NT2/D1 (cell line): ENCODE data around the gene SCN4B.

Experiments
- DNase-seq: peaks from one replicate; pipeline ENCODE4 v3.0.0-alpha.2; 2011; ENCODE audit warnings: low read depth, low spot score
- H3K27me3 ChIP-seq: 2 replicates; pipeline ENCODE4 v1.6.0; 2011; ENCODE audit warnings: mild to moderate bottlenecking; ENCODE audit not compliant: insufficient read length, insufficient read depth
- H3K36me3 ChIP-seq: 2 replicates; pipeline ENCODE4 v1.6.1; 2011; ENCODE audit warnings: mild to moderate bottlenecking, low read length, mixed read lengths; ENCODE audit not compliant: insufficient read depth, insufficient read length
- H3K4me1 ChIP-seq: 2 replicates; pipeline ENCODE4 v1.5.1; 2011; ENCODE audit not compliant: insufficient read depth, insufficient read length
- H3K4me3 ChIP-seq: 2 replicates; pipeline ENCODE4 v1.5.1; 2011; ENCODE audit warnings: low read depth; ENCODE audit not compliant: insufficient read length
- H3K9ac ChIP-seq: 2 replicates; pipeline ENCODE4 v1.6.0; 2011; ENCODE audit warnings: low read depth; ENCODE audit not compliant: insufficient read length
- H3K9me3 ChIP-seq: 2 replicates; pipeline ENCODE4 v1.5.1; 2011; ENCODE audit warnings: mild to moderate bottlenecking, low read length; ENCODE audit not compliant: insufficient read depth
- SUZ12 ChIP-seq: IDR thresholded peaks from 2 replicates; pipeline ENCODE4 v1.6.1; 2011; ENCODE audit not compliant: insufficient read length, insufficient read depth; ENCODE audit errors: extremely low read depth
- YY1 ChIP-seq: IDR thresholded peaks from 2 replicates; pipeline ENCODE4 v1.6.1; 2011; ENCODE audit not compliant: insufficient read length, insufficient read depth
- ZNF274 ChIP-seq: IDR thresholded peaks from 2 replicates; pipeline ENCODE4 v1.6.1; 2011; ENCODE audit warnings: mild to moderate bottlenecking, low read depth, low read length

Gene SCN4B

GRCh38 chr11:118095493-118095892 is 57.1 kb downstream of the SCN4B start:
- Histone ChIP-seq H3K9me3 (no peaks in the 10 kb centered on the region), H3K36me3 (no peaks in the 10 kb centered on the region), H3K4me1 (peaks cover 11% of the 10 kb centered on the region), H3K4me3 (no peak overlapping the region), H3K9ac (no peak overlapping the region), H3K27me3 (no peaks in the 10 kb centered on the region)
- DNase-seq, result no peak
- TF ChIP-seq SUZ12 (no peak), ZNF274 (no peak), YY1 (no peak)

GRCh38 chr11:118092907-118093571 is 59.6 kb downstream of the SCN4B start:
- Histone ChIP-seq H3K4me3 (no peak overlapping the region), H3K9ac (no peak overlapping the region), H3K4me1 (peaks cover 2% of the 10 kb centered on the region), H3K9me3 (peaks cover 5% of the 10 kb centered on the region; the same call in 1 of the 2 replicates), H3K36me3 (no peaks in the 10 kb centered on the region), H3K27me3 (no peaks in the 10 kb centered on the region)
- DNase-seq, result no peak
- TF ChIP-seq SUZ12, result no peak
- no peak for TF ChIP-seq YY1
- TF ChIP-seq ZNF274, result no peak

DNA sequence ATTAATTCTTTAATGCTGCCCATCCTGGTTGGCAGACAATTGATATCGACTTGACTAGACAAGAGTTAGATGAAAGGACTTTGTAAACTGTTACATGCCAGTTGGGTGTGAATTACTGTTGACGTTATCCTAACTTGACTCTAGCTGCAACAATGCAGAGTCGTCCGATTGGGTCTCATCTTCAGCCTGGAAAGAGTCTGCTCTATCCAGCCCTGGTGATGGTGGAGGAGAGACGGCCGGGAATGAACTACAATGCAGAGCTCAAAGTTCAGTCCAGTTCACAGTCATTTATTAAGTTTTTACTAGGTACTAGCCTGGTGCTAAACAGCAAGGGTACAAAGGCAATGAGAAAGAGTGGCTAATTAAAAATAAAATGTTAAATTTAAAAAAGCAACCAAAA is 60.9 kb downstream of the SCN4B start:
- H3K9ac ChIP-seq, result no peak overlapping the region
- no peaks in the 10 kb centered on the region for H3K27me3 ChIP-seq
- H3K36me3 ChIP-seq, result no peaks in the 10 kb centered on the region
- TF ChIP-seq SUZ12 (no peak), YY1 (no peak), ZNF274 (no peak)
- DNase-seq, result no peak
- H3K4me1 ChIP-seq, result peaks cover 2% of the 10 kb centered on the region
- H3K9me3 ChIP-seq, result peaks cover 18% of the 10 kb centered on the region; the same call in 1 of the 2 replicates
- no peak overlapping the region for H3K4me3 ChIP-seq

DNA sequence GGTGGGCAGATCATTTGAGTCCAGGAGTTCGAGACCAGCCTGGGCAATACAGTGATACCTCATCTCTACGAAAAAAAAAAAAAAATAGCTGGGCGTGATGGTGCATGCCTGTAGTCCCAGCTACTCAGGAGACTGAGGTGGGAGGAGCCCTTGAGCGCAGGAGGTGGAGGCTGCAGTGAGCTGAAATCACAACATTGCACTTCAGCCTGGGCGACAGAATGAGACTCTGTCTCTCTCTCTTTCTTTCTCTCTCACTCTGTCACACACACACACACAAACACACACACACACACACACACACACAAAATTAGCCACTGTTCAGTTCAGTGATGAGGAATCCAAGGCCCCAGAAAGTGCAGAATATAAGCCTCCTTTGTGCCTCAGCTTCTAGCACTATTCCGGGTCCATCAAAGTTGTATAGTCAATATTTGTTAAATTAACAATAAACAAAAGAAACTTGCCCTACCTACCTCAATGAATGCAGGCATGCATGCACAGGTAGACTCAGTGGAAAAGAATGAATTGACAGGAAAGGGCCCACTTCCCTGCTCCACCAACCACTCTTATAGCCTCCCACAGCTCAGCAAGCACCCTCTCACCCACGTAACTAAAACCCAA is 62.0 kb downstream of the SCN4B start:
- TF ChIP-seq ZNF274 (no peak), YY1 (no peak)
- H3K36me3 ChIP-seq, result no peaks in the 10 kb centered on the region
- no peak for DNase-seq
- peaks cover 27% of the 10 kb centered on the region; the same call in 1 of the 2 replicates for H3K9me3 ChIP-seq
- peaks cover 2% of the 10 kb centered on the region for H3K4me1 ChIP-seq
- no peak overlapping the region for H3K9ac ChIP-seq
- H3K4me3 ChIP-seq, result no peak overlapping the region
- H3K27me3 ChIP-seq, result no peaks in the 10 kb centered on the region

GRCh38 chr11:118088531-118088930 is 64.1 kb downstream of the SCN4B start:
- no peak for DNase-seq
- Histone ChIP-seq H3K9me3 (peaks cover 27% of the 10 kb centered on the region; the same call in 1 of the 2 replicates), H3K27me3 (no peaks in the 10 kb centered on the region), H3K36me3 (no peaks in the 10 kb centered on the region), H3K4me1 (peaks cover 2% of the 10 kb centered on the region), H3K9ac (no peak overlapping the region), H3K4me3 (no peak overlapping the region)
- TF ChIP-seq SUZ12, result no peak
- no peak for TF ChIP-seq YY1
- TF ChIP-seq ZNF274, result no peak

DNA sequence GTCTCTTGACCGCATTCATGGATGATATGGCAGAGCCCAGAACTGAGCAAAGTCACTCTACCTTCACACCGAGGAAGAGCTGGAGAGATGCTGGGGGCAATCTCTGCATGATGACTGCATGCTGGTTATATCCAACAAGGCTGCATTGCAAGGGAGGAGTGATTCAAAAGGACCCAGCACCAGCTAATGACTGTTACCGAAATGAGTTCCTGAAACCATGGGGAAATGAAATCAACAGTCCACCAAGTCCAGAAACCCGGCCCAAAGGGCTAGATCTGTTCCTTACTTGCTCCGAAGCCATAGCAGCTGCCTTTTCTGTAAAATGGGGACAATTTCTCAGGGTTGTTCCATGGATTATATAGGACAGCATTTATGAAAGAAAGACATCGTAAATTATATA is 64.7 kb downstream of the SCN4B start:
- TF ChIP-seq SUZ12, result no peak
- H3K4me3 ChIP-seq, result no peak overlapping the region
- no peak for DNase-seq
- H3K4me1 ChIP-seq, result peaks cover 2% of the 10 kb centered on the region
- H3K27me3 ChIP-seq, result no peaks in the 10 kb centered on the region
- H3K9ac ChIP-seq, result no peak overlapping the region
- peaks cover 27% of the 10 kb centered on the region; the same call in 1 of the 2 replicates for H3K9me3 ChIP-seq
- H3K36me3 ChIP-seq, result no peaks in the 10 kb centered on the region

DNA sequence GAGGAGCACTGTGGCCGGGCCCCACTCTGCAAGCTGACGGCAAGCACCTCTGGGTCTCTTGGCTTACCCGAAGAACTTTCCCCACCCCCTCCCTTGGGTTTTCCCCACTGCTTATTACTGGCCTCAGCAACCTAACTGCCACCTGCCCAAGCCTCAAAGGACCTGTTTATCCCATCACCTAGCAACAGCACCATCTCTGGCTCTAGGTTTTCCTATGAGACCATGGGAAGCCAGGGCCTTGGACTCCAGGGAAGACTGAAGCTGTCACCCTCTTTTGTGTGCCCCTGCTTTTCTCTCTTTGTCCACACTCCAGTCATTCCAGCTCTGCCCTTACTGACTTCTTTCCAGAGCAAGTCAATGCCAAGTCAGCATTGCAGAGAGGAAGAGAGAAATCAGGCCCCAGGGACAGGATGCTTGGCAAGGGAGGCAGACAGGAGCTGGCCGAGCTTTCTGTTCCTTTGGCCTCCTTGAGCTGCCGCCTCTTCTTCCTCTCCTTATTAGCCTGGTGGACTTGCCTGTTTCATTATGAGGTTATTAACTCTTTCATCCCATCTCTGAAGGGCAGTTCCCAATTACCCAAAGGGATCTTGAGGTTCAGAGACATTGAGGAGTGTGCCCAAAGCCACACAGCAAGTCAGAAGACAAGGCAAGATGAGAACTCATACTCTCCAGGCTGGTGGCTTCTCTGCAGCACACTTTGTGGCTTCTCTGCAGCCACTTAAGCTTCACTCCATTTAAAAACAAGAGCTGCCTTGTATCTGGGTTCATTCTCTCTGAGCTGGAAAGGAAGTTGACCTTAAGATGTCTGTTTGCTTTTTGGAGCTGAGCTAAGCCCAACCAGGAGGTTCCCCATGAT is 65.5 kb downstream of the SCN4B start, which contains the start of gene SMIM35:
Gene SMIM35 (minus strand): TSS at position 51 of the 856 bp plus-strand sequence. CDS start 206 bp downstream, outside the sequence.
- Histone ChIP-seq H3K4me3 (no peak within 1 kb of the TSS), H3K9me3 (peaks cover 27% of the 10 kb centered on the region; the same call in 1 of the 2 replicates), H3K4me1 (peaks cover 2% of the 10 kb centered on the region), H3K27me3 (no peaks in the 10 kb centered on the region), H3K36me3 (no peaks in the 10 kb centered on the region), H3K9ac (no peak within 1 kb of the TSS)
- no peak for DNase-seq
- TF ChIP-seq SUZ12 (no peak), ZNF274 (peak; percentile 77), YY1 (no peak)
